GM23338 (cell line): ENCODE data around the gene ASPM. TPM values are rescaled to one million over a fixed set of nuclear protein-coding genes. Genes with fewer than 3 reads are reported as not detected.

Source experiments
- ATAC-seq: fragments of 200-7000 bp; cut with Tn5 transposase; 3 replicates; pipeline ENCODE4 v1.9.1; 2020
- DNase-seq: peaks from one replicate; pipeline ENCODE4 v3.0.0-alpha.2; 2015; ENCODE audit warnings: low spot score
- H2AFZ ChIP-seq: fragments of 200-600 bp; sonication (generic); 2 replicates; pipeline ENCODE4 v1.8.0; 2016; ENCODE audit warnings: antibody characterized with exemption, mild to moderate bottlenecking, moderate library complexity
- H3F3A ChIP-seq: fragments of 200-600 bp; sonication (generic); replicated peaks from 2 replicates; pipeline ENCODE4 v1.8.0; 2017; ENCODE audit warnings: antibody characterized with exemption, mixed run types, low read depth
- H3K27ac ChIP-seq: fragments of 200-600 bp; sonication (generic); 2 replicates; pipeline ENCODE4 v1.6.1; 2016; ENCODE audit warnings: low read depth
- H3K27me3 ChIP-seq: fragments of 200-600 bp; sonication (generic); 2 replicates; pipeline ENCODE4 v1.8.0; 2016; ENCODE audit warnings: mild to moderate bottlenecking, mixed run types, moderate library complexity; ENCODE audit not compliant: insufficient read depth
- H3K36me3 ChIP-seq: fragments of 200-600 bp; sonication (generic); 2 replicates; pipeline ENCODE4 v1.8.0; 2016; ENCODE audit warnings: mild to moderate bottlenecking; ENCODE audit not compliant: insufficient read depth
- H3K4me1 ChIP-seq: fragments of 200-600 bp; sonication (generic); 2 replicates; pipeline ENCODE4 v1.8.0; 2016; ENCODE audit warnings: mild to moderate bottlenecking, moderate library complexity; ENCODE audit not compliant: insufficient read depth
- H3K4me2 ChIP-seq: fragments of 200-600 bp; sonication (generic); 2 replicates; pipeline ENCODE4 v1.7.1; 2017; ENCODE audit warnings: mixed run types
- H3K4me3 ChIP-seq: fragments of 200-600 bp; sonication (generic); 2 replicates; pipeline ENCODE4 v1.6.1; 2016; ENCODE audit warnings: mixed run types
- H3K79me2 ChIP-seq: fragments of 200-600 bp; sonication (generic); replicated peaks from 2 replicates; pipeline ENCODE4 v1.8.0; 2017; ENCODE audit warnings: mild to moderate bottlenecking; ENCODE audit not compliant: insufficient read depth
- H3K9me2 ChIP-seq: fragments of 200-600 bp; sonication (generic); 2 replicates; pipeline ENCODE4 v1.8.0; 2017; ENCODE audit not compliant: insufficient read depth
- H4K20me1 ChIP-seq: fragments of 200-600 bp; sonication (generic); replicated peaks from 2 replicates; pipeline ENCODE4 v1.8.0; 2017; ENCODE audit warnings: mild to moderate bottlenecking; ENCODE audit not compliant: insufficient read depth
- H3K27ac Mint-ChIP-seq: 2 replicates; pipeline ENCODE4 v1.8.0; 2020; ENCODE audit warnings: inconsistent platforms, mild to moderate bottlenecking, moderate library complexity, mixed read lengths
- H3K27me3 Mint-ChIP-seq: 3 replicates; pipeline ENCODE4 v1.8.0; 2022; ENCODE audit warnings: low read depth, mild to moderate bottlenecking, moderate library complexity, mixed read lengths, inconsistent platforms; ENCODE audit not compliant: insufficient read depth, poor library complexity
- H3K36me3 Mint-ChIP-seq: 3 replicates; pipeline ENCODE4 v1.8.0; 2021; ENCODE audit warnings: low read depth, mild to moderate bottlenecking, inconsistent platforms, moderate library complexity, mixed read lengths
- H3K4me1 Mint-ChIP-seq: 3 replicates; pipeline ENCODE4 v1.8.0; 2020; ENCODE audit warnings: mild to moderate bottlenecking, inconsistent platforms, mixed read lengths
- H3K4me3 Mint-ChIP-seq: 3 replicates; pipeline ENCODE4 v1.8.0; 2021; ENCODE audit warnings: moderate library complexity, mild to moderate bottlenecking, inconsistent platforms, mixed read lengths
- H3K9me3 Mint-ChIP-seq: 3 replicates; pipeline ENCODE4 v1.8.0; 2020; ENCODE audit warnings: moderate library complexity, mild to moderate bottlenecking, inconsistent platforms, mixed read lengths
- JUNB ChIP-seq: IDR thresholded peaks from one replicate; pipeline ENCODE4 v1.6.1; 2016; ENCODE audit warnings: antibody characterized with exemption; ENCODE audit not compliant: unreplicated experiment
- NANOG ChIP-seq: IDR thresholded peaks from 2 replicates; pipeline ENCODE4 v1.6.1; 2016; ENCODE audit warnings: antibody characterized with exemption, borderline replicate concordance
- polyA plus RNA-seq: library from polyadenylated mRNA; unstranded; fragments of >200 nt; fragmentation: Nextera tagmentation; extraction: Ambion mirVana; gene quantifications from 2 replicates; pipeline ENCODE4 v1.2.1, GENCODE V29; 2016
- total RNA-seq: library from RNA; depleted of rRNA; stranded (reverse); fragments of >200 nt; shearing (Covaris generic); gene quantifications from 2 replicates; pipeline ENCODE4 v1.2.3, GENCODE V29; 2014
- TF ChIP-seq, protein P1 (sequence below): fragments of 250-450 bp; sonication (Bioruptor Pico); IDR thresholded peaks from 2 replicates; pipeline ENCODE4 v1.5.0; 2020; ENCODE audit warnings: mild to moderate bottlenecking, moderate library complexity

Gene ASPM
- total and polyA plus RNA-seq, 2 experiments from 2014 or later: 36.8 to 64.9 TPM

GRCh38 chr1:197127246-197127912, 19.1 kb downstream of the ASPM start:
- Mint-ChIP-seq H3K27me3 (peaks cover 3% of the 10 kb centered on the region), H3K4me1 (peaks cover 19% of the 10 kb centered on the region), H3K27ac (no peak overlapping the region), H3K9me3 (no peaks in the 10 kb centered on the region), H3K36me3 (peaks cover 54% of the 10 kb centered on the region), H3K4me3 (no peak overlapping the region)
- ATAC-seq (no peak), DNase-seq (no peak)
- Histone ChIP-seq H3K9me2 (no peaks in the 10 kb centered on the region), H3K27me3 (no peaks in the 10 kb centered on the region), H3K27ac (no peak overlapping the region), H3K4me3 (no peak overlapping the region), H3F3A (no peaks in the 10 kb centered on the region), H2AFZ (no peak overlapping the region), H3K4me1 (peaks cover 12% of the 10 kb centered on the region), H4K20me1 (no peaks in the 10 kb centered on the region), H3K36me3 (peaks cover 11% of the 10 kb centered on the region; the same call in 1 of the 2 replicates), H3K79me2 (no peaks in the 10 kb centered on the region), H3K4me2 (no peak overlapping the region)
- TF ChIP-seq NANOG: no peak
- TF ChIP-seq, protein P1, sequence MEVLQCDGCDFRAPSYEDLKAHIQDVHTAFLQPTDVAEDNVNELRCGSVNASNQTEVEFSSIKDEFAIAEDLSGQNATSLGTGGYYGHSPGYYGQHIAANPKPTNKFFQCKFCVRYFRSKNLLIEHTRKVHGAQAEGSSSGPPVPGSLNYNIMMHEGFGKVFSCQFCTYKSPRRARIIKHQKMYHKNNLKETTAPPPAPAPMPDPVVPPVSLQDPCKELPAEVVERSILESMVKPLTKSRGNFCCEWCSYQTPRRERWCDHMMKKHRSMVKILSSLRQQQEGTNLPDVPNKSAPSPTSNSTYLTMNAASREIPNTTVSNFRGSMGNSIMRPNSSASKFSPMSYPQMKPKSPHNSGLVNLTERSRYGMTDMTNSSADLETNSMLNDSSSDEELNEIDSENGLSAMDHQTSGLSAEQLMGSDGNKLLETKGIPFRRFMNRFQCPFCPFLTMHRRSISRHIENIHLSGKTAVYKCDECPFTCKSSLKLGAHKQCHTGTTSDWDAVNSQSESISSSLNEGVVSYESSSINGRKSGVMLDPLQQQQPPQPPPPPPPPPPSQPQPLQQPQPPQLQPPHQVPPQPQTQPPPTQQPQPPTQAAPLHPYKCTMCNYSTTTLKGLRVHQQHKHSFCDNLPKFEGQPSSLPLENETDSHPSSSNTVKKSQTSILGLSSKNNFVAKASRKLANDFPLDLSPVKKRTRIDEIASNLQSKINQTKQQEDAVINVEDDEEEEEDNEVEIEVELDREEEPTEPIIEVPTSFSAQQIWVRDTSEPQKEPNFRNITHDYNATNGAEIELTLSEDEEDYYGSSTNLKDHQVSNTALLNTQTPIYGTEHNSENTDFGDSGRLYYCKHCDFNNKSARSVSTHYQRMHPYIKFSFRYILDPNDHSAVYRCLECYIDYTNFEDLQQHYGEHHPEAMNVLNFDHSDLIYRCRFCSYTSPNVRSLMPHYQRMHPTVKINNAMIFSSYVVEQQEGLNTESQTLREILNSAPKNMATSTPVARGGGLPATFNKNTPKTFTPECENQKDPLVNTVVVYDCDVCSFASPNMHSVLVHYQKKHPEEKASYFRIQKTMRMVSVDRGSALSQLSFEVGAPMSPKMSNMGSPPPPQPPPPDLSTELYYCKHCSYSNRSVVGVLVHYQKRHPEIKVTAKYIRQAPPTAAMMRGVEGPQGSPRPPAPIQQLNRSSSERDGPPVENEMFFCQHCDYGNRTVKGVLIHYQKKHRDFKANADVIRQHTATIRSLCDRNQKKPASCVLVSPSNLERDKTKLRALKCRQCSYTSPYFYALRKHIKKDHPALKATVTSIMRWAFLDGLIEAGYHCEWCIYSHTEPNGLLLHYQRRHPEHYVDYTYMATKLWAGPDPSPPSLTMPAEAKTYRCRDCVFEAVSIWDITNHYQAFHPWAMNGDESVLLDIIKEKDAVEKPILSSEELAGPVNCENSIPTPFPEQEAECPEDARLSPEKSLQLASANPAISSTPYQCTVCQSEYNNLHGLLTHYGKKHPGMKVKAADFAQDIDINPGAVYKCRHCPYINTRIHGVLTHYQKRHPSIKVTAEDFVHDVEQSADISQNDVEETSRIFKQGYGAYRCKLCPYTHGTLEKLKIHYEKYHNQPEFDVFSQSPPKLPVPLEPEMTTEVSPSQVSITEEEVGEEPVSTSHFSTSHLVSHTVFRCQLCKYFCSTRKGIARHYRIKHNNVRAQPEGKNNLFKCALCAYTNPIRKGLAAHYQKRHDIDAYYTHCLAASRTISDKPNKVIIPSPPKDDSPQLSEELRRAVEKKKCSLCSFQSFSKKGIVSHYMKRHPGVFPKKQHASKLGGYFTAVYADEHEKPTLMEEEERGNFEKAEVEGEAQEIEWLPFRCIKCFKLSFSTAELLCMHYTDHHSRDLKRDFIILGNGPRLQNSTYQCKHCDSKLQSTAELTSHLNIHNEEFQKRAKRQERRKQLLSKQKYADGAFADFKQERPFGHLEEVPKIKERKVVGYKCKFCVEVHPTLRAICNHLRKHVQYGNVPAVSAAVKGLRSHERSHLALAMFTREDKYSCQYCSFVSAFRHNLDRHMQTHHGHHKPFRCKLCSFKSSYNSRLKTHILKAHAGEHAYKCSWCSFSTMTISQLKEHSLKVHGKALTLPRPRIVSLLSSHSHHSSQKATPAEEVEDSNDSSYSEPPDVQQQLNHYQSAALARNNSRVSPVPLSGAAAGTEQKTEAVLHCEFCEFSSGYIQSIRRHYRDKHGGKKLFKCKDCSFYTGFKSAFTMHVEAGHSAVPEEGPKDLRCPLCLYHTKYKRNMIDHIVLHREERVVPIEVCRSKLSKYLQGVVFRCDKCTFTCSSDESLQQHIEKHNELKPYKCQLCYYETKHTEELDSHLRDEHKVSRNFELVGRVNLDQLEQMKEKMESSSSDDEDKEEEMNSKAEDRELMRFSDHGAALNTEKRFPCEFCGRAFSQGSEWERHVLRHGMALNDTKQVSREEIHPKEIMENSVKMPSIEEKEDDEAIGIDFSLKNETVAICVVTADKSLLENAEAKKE (CRISPR knock-in tag): no peak

DNA sequence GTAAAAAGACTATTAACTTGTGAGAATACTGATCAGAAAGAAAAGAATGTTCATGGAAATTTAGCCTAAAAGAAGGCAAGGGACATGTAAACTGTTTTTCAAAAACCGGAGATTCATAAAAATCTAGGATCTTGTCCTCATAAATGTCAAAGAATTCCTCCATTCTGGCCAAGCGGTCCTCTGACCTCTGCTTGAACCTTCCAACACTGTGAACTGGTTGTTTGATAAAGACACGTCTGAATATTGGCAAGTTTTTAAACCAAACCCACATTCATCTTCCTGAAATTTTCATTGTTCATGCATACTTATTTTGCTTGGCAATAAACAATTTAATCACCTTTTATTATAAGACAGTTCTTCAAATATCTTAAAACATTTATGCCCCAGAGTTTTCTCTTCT, 19.8 kb downstream of the ASPM start:
- TF ChIP-seq, protein P1 (CRISPR knock-in tag): no peak
- TF ChIP-seq NANOG (no peak), JUNB (no peak)
- Mint-ChIP-seq H3K27ac (no peak overlapping the region), H3K4me1 (peaks cover 18% of the 10 kb centered on the region), H3K4me3 (no peak overlapping the region), H3K36me3 (peaks cover 60% of the 10 kb centered on the region), H3K27me3 (peaks cover 3% of the 10 kb centered on the region), H3K9me3 (no peaks in the 10 kb centered on the region)
- no peak overlapping the region for H3K27ac ChIP-seq
- H3K27me3 ChIP-seq: no peaks in the 10 kb centered on the region
- no peak overlapping the region for H3K4me3 ChIP-seq
- DNase-seq (no peak), ATAC-seq (no peak)
- peaks cover 17% of the 10 kb centered on the region; the same call in 1 of the 2 replicates for H3K36me3 ChIP-seq
- no peaks in the 10 kb centered on the region for H4K20me1 ChIP-seq
- no peaks in the 10 kb centered on the region for H3K9me2 ChIP-seq
- H2AFZ ChIP-seq: no peak overlapping the region
- H3K4me2 ChIP-seq: no peak overlapping the region
- H3K4me1 ChIP-seq: peaks cover 12% of the 10 kb centered on the region
- H3F3A ChIP-seq: no peaks in the 10 kb centered on the region
- H3K79me2 ChIP-seq: no peaks in the 10 kb centered on the region
